T47D (cell line): ENCODE results near the gene CLASP1.
A peak's percentile ranks its signal among the peaks of the same experiment; 100 is the strongest.
"Not testable (repeated sequence)": the region's sequence is repeated elsewhere in the genome, so short reads cannot be mapped to it uniquely, and the experiment has no call there.

Experiments used
- DNase-seq, 2 experiments: peaks; one replicate each; pipeline versions ENCODE4 v3.0.0 to v3.0.0-alpha.2; 2011 to 2012; ENCODE audit warnings: low read depth in 1 of 2, low spot score in 1 of 2
- JUND ChIP-seq: IDR thresholded peaks from 2 replicates; pipeline ENCODE4 v1.6.1; 2012; ENCODE audit warnings: low read depth
- in situ Hi-C: cut with HindIII; loops from 2 replicates; pipeline ENCODE4 v1.10.0; 2016; ENCODE audit warnings: low sequenced_read_pairs, low pct_unique_long_range_greater_than_20kb

The CLASP1 gene

GRCh38 chr2:121326628-121327027, 322.6 kb downstream of the CLASP1 start:
- no peak for TF ChIP-seq JUND
- no peak for DNase-seq
- in situ Hi-C loops: no loop called here

GRCh38 chr2:121324601-121325000, 324.7 kb downstream of the CLASP1 start:
- no peak for DNase-seq
- in situ Hi-C loops: no loop called here
- no peak for TF ChIP-seq JUND

GRCh38 chr2:121321476-121321875, 327.8 kb downstream of the CLASP1 start:
- no peak for DNase-seq
- in situ Hi-C loops: no loop called here
- TF ChIP-seq JUND: no peak

- TF ChIP-seq JUND: no peak
- peak in 1 of 2 experiments; percentile 54 for DNase-seq
- in situ Hi-C loops: no loop called here
Measured at GRCh38 chr2:121319941-121320340, 329.3 kb downstream of the CLASP1 start.

GRCh38 chr2:121316986-121317385, 332.3 kb downstream of the CLASP1 start:
- in situ Hi-C loops: no loop called here
- no peak for TF ChIP-seq JUND
- no peak for DNase-seq

- in situ Hi-C loops, DNase-seq: not testable (repeated sequence)
Measured at GRCh38 chr2:121313701-121314100, 335.6 kb downstream of the CLASP1 start.

GRCh38 chr2:121309801-121310200, 339.5 kb downstream of the CLASP1 start:
- no peak for DNase-seq
- in situ Hi-C loops: no loop called here
- TF ChIP-seq JUND: no peak

- in situ Hi-C loops: no loop called here
- no peak for TF ChIP-seq JUND
- DNase-seq: no peak
Measured at GRCh38 chr2:121309323-121309722, 339.9 kb downstream of the CLASP1 start.

- TF ChIP-seq JUND: no peak
- in situ Hi-C loops: no loop called here
- DNase-seq: no peak
Measured at GRCh38 chr2:121307048-121307447, 342.2 kb downstream of the CLASP1 start.

- no peak for DNase-seq
- in situ Hi-C loops: no loop called here
- TF ChIP-seq JUND: no peak
Measured at GRCh38 chr2:121304941-121305340, 344.3 kb downstream of the CLASP1 start.

- TF ChIP-seq JUND: no peak
- in situ Hi-C loops: no loop called here
- no peak for DNase-seq
Measured at GRCh38 chr2:121303531-121304263, 345.6 kb downstream of the CLASP1 start.

GRCh38 chr2:121301190-121301589, 348.1 kb downstream of the CLASP1 start:
- DNase-seq, in situ Hi-C loops: not testable (repeated sequence)

GRCh38 chr2:121298476-121298875, 350.8 kb downstream of the CLASP1 start:
- no peak for DNase-seq
- TF ChIP-seq JUND: no peak
- in situ Hi-C loops: no loop called here

GRCh38 chr2:121297866-121298265, 351.4 kb downstream of the CLASP1 start:
- DNase-seq, in situ Hi-C loops: not testable (repeated sequence)
